ENCODE results near the gene XPR1.
"Not testable (repeated sequence)": the region's sequence is repeated elsewhere in the genome, so short reads cannot be mapped to it uniquely, and the experiment has no call there.

Gene XPR1

DNA sequence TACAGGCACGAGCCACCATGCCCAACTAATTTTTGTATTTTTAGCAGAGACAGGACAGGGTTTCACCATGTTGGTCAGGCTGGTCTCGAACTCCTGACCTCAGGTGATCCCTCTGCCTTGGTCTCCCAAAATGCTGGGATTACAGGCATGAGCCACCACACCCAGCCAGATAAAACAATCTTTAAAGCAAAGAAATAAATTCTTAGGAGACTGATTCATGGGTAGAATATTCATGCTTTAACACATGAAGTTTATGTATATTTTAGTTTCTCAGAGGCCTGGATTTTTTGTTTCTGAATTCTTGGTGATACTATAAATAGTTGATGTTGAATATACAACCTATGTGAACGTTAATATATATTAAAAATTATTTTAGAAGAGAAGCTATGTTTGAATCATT is 153.5 kb downstream of the XPR1 start:
- Histone ChIP-seq H3K27ac (ENCODE audit: low read length) (no peak overlapping the region), H3K9ac (ENCODE audit: low read length in 2 of 2) (no peak overlapping the region), H3K9me3 (ENCODE audit: control insufficient read depth in 2 of 2, low read length in 2 of 2) (no peaks in the 10 kb centered on the region), H3K36me3 (ENCODE audit: control insufficient read depth in 2 of 2, insufficient read depth in 2 of 2, low read length in 2 of 2) (peaks cover 0 to 3% of the 10 kb centered on the region in 2 donors), H3K27me3 (ENCODE audit: control insufficient read depth in 1 of 2, insufficient read depth in 2 of 2, low read length in 2 of 2) (no peaks in the 10 kb centered on the region), H3K4me3 (ENCODE audit: low read length in 2 of 2) (no peak overlapping the region), H3K4me1 (ENCODE audit: control insufficient read depth, insufficient read depth, low read length) (no peaks in the 10 kb centered on the region)

DNA sequence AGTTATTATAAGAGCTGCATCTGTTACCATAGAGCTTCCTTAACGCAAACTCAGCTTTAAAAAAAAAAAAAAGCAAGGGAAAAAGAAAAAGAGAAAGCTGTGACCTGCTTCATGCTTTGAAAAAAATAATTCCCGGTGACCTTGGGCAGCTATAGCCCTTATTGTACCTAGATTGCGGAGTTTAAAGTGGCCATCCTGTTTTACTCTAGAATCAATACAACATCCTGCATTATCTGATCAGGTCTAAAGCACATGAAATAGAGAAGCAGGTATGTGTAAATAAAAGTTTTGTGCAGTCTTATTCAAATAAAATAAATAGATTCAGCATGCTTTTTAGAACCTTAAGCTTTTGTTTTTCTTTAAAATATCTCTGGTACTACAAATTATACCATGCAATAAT is 154.1 kb downstream of the XPR1 start:
- Histone ChIP-seq H3K27ac (ENCODE audit: low read length) (no peak overlapping the region), H3K9me3 (ENCODE audit: control insufficient read depth in 2 of 2, low read length in 2 of 2) (no peaks in the 10 kb centered on the region), H3K4me3 (ENCODE audit: low read length in 2 of 2) (no peak overlapping the region), H3K27me3 (ENCODE audit: control insufficient read depth in 1 of 2, insufficient read depth in 2 of 2, low read length in 2 of 2) (no peaks in the 10 kb centered on the region), H3K4me1 (ENCODE audit: control insufficient read depth, insufficient read depth, low read length) (no peaks in the 10 kb centered on the region), H3K9ac (ENCODE audit: low read length in 2 of 2) (no peak overlapping the region), H3K36me3 (ENCODE audit: control insufficient read depth in 2 of 2, insufficient read depth in 2 of 2, low read length in 2 of 2) (peaks cover 0 to 3% of the 10 kb centered on the region in 2 donors)

DNA sequence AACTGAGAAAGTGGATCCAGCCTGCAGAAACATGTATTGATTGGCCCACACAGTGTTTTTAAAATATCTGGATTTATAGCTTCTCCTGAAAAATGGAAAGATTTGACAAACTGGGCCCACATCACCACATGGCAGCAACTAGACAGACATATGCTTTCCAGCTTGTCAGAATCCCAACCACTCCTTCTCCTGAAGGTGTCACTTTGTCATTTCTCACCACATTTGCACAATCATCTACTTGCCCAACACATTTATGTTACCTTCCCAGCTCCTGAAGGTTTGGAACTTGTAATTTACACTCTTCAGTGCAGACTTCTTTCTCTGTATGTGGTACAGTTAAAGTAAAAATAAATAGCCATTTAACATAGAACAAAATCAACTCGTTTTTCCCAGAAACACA is 154.8 kb downstream of the XPR1 start:
- Histone ChIP-seq H3K36me3 (ENCODE audit: control insufficient read depth in 2 of 2, insufficient read depth in 2 of 2, low read length in 2 of 2) (peaks cover 0 to 3% of the 10 kb centered on the region in 2 donors), H3K27ac (ENCODE audit: low read length) (no peak overlapping the region), H3K4me1 (ENCODE audit: control insufficient read depth, insufficient read depth, low read length) (no peaks in the 10 kb centered on the region), H3K9ac (ENCODE audit: low read length in 2 of 2) (no peak overlapping the region), H3K27me3 (ENCODE audit: control insufficient read depth in 1 of 2, insufficient read depth in 2 of 2, low read length in 2 of 2) (no peaks in the 10 kb centered on the region), H3K4me3 (ENCODE audit: low read length in 2 of 2) (no peak overlapping the region), H3K9me3 (ENCODE audit: control insufficient read depth in 2 of 2, low read length in 2 of 2) (no peaks in the 10 kb centered on the region)

DNA sequence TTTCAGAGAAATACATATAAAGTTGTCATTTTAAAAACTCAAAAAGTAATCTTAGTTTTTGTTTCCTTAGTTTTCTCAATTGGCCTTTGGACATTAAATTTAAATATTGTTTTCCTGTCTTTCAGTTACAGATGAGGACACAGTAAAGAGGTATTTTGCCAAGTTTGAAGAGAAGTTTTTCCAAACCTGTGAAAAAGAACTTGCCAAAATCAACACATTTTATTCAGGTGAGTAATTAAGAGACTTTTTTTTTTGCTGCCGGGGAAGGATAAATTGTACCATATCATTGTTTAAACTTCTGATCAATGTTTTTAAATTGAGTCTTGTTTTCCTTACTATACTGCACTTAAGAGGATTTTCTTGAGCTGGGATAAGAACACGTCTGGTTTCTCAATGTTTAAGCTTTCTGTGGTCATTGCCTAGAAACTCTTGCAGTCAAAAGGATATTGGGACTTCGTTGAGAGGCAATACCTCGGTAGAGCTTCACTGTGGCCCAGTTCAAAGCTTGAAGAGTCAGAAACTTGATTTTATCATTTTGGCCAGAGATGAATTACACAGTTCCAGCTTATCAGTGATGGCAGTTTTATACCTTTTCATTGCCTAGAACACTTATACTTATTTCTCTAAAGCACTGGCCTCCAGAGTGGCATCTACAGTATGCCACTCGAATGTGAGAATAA is 155.9 kb downstream of the XPR1 start:
- H3K9me3 ChIP-seq (ENCODE audit: control insufficient read depth in 2 of 2, low read length in 2 of 2): no peaks in the 10 kb centered on the region
- H3K36me3 ChIP-seq (ENCODE audit: control insufficient read depth in 2 of 2, insufficient read depth in 2 of 2, low read length in 2 of 2): peaks cover 0 to 3% of the 10 kb centered on the region in 2 donors
- H3K27me3 ChIP-seq (ENCODE audit: control insufficient read depth in 1 of 2, insufficient read depth in 2 of 2, low read length in 2 of 2): no peaks in the 10 kb centered on the region
- H3K4me1 ChIP-seq (ENCODE audit: control insufficient read depth, insufficient read depth, low read length): no peaks in the 10 kb centered on the region
- no peak overlapping the region for H3K27ac ChIP-seq (ENCODE audit: low read length)
- H3K9ac ChIP-seq (ENCODE audit: low read length in 2 of 2): no peak overlapping the region
- H3K4me3 ChIP-seq (ENCODE audit: low read length in 2 of 2): no peak overlapping the region

DNA sequence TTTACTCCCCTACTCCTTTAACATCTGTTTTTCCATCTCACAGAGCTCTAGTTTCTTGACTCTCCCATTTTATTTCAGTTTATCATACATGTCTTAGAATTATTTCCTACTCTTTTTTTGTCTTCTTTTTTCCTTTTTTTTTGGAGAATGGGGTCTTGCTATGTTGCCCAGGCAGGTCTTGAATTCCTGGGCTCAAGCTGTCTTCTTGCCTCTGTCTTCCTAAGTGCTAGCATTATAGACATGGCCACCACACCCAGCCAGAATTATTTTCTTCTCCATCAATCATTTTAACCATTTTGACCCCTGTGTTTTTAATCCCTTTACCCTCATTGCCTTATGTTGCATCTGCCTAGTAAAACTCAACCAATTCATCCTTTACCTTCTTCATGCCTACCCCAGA is 157.6 kb downstream of the XPR1 start:
- Histone ChIP-seq H3K9ac (ENCODE audit: low read length in 2 of 2) (no peak overlapping the region), H3K27me3 (ENCODE audit: control insufficient read depth in 1 of 2, insufficient read depth in 2 of 2, low read length in 2 of 2) (no peaks in the 10 kb centered on the region), H3K4me1 (ENCODE audit: control insufficient read depth, insufficient read depth, low read length) (no peaks in the 10 kb centered on the region), H3K9me3 (ENCODE audit: control insufficient read depth in 2 of 2, low read length in 2 of 2) (no peaks in the 10 kb centered on the region), H3K36me3 (ENCODE audit: control insufficient read depth in 2 of 2, insufficient read depth in 2 of 2, low read length in 2 of 2) (peaks cover 0 to 3% of the 10 kb centered on the region in 2 donors), H3K27ac (ENCODE audit: low read length) (no peak overlapping the region), H3K4me3 (ENCODE audit: low read length in 2 of 2) (no peak overlapping the region)

DNA sequence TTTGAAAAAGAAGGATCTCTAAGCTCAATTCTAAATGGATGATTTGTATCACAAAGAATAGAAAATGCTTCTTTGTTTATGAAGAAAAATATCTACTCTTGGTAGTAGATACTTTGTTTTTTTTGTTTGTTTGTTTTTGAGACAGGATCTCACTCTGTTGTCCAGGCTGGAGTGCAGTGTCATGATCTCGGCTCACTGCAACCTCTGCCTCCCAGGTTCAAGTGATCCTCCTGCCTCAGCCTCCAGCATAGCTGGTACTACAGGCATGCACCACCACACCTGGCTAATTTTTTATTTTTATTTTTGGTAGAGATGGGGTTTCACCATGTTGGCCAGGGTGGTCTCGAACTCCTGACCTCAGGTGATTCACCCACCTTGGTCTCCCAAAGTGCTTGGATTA is 159.3 kb downstream of the XPR1 start:
- not testable (repeated sequence) for H3K9me3 ChIP-seq (ENCODE audit: control insufficient read depth in 2 of 2, low read length in 2 of 2); H3K4me3 ChIP-seq (ENCODE audit: low read length in 2 of 2); H3K36me3 ChIP-seq (ENCODE audit: control insufficient read depth in 2 of 2, insufficient read depth in 2 of 2, low read length in 2 of 2); H3K27me3 ChIP-seq (ENCODE audit: control insufficient read depth in 1 of 2, insufficient read depth in 2 of 2, low read length in 2 of 2); H3K4me1 ChIP-seq (ENCODE audit: control insufficient read depth, insufficient read depth, low read length); H3K9ac ChIP-seq (ENCODE audit: low read length in 2 of 2); H3K27ac ChIP-seq (ENCODE audit: low read length)

DNA sequence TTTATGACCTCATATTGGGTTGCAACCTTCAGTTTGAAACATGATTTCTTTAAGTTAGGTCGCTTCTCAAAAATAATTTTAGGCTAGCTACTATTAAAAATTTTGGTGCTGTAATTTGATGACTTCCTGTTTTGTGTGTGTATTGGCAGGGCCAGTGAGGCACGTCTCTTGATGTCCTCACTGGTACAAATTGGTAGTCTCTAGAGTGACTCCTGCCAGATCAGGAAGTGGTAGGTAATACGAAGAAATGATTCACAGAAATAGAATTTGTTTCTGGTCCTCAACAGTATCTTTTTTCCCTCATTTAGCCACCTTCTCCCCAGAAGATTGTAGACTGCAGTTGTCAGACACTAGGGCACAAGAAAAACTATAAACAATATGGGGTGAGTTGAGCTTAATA is 160.0 kb downstream of the XPR1 start:
- Histone ChIP-seq H3K4me3 (ENCODE audit: low read length in 2 of 2) (no peak overlapping the region), H3K9ac (ENCODE audit: low read length in 2 of 2) (no peak overlapping the region), H3K9me3 (ENCODE audit: control insufficient read depth in 2 of 2, low read length in 2 of 2) (no peaks in the 10 kb centered on the region), H3K27ac (ENCODE audit: low read length) (no peak overlapping the region), H3K4me1 (ENCODE audit: control insufficient read depth, insufficient read depth, low read length) (no peaks in the 10 kb centered on the region), H3K27me3 (ENCODE audit: control insufficient read depth in 1 of 2, insufficient read depth in 2 of 2, low read length in 2 of 2) (no peaks in the 10 kb centered on the region), H3K36me3 (ENCODE audit: control insufficient read depth in 2 of 2, insufficient read depth in 2 of 2, low read length in 2 of 2) (peaks cover 0 to 3% of the 10 kb centered on the region in 2 donors)

DNA sequence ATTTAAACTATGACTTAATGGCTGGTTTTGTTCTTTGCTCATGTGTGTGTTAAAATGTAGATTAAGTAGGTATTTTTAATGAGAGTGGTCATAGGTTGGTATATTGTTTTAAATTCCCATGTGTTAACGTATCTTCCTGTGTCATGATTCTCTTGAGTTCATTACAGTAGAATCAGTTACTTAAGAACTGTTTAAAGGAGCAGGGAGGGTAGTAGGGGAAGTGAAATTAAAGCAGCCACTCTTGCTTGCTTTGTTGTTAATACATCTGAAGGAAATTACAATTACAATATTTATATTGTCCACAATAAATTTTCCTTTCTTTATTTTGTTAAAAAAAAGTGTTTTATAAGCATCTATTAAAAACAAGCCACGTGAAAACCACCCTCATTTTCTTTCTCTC is 161.6 kb downstream of the XPR1 start:
- H3K9ac ChIP-seq (ENCODE audit: low read length in 2 of 2): no peak overlapping the region
- H3K9me3 ChIP-seq (ENCODE audit: control insufficient read depth in 2 of 2, low read length in 2 of 2): no peaks in the 10 kb centered on the region
- H3K4me3 ChIP-seq (ENCODE audit: low read length in 2 of 2): no peak overlapping the region
- H3K36me3 ChIP-seq (ENCODE audit: control insufficient read depth in 2 of 2, insufficient read depth in 2 of 2, low read length in 2 of 2): peaks cover 0 to 3% of the 10 kb centered on the region in 2 donors
- H3K4me1 ChIP-seq (ENCODE audit: control insufficient read depth, insufficient read depth, low read length): no peaks in the 10 kb centered on the region
- no peaks in the 10 kb centered on the region for H3K27me3 ChIP-seq (ENCODE audit: control insufficient read depth in 1 of 2, insufficient read depth in 2 of 2, low read length in 2 of 2)
- H3K27ac ChIP-seq (ENCODE audit: low read length): no peak overlapping the region

DNA sequence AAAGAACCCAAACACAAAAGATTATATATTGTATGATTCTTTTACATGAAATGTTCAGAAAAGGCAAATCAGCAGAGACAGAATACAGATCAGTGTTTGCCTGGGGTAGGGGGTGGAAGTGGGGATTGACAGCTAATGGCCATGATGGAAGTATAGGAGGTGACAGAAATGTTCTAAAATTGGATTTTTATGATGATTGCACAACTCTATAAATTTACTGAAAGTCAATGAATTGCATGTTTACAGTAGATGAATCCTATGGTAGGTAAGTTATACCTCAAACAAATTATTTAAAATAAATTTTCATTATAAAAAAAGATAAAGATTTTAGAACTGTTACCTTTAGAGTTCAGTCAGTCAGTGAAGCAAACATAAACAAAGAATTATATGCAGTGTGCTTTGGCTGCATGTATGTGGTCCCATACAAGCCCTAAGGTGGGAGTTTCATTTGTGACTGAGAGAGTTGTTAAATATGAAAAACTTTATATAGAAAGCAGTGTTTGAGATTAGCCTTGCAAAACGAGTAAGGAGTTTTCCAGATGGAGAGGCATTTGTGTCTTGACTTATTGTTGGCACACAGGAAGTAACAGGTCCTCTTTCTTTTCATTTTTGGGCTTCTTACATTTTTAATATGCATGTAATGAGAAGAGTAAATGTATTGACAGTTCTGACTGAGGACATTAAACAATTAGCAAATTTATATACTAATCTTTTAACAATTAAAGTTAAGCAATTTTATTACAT is 165.2 kb downstream of the XPR1 start:
- Histone ChIP-seq H3K4me1 (ENCODE audit: control insufficient read depth, insufficient read depth, low read length) (no peaks in the 10 kb centered on the region), H3K4me3 (ENCODE audit: low read length in 2 of 2) (no peak overlapping the region), H3K27me3 (ENCODE audit: control insufficient read depth in 1 of 2, insufficient read depth in 2 of 2, low read length in 2 of 2) (no peaks in the 10 kb centered on the region)

DNA sequence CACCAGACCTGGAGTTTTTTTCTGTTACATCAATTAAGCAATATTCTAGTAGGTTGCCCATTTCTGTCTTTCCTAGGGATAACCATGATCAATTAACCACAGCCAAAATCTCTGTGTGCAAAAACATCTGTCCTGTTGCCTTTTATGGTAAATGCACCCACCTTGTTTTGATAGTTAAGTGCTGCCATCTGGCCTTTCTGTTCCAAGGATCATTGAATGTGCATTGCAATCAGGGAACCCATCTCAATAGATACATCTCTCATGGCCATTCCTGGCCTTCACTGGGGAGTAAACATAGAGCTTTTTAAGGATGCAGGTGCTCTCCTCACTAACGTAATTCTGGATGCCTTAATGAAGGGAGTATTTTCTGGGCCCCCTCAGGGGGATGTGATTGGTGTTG is 169.1 kb downstream of the XPR1 start:
- no peak overlapping the region for H3K27ac ChIP-seq (ENCODE audit: low read length)
- no peaks in the 10 kb centered on the region for H3K9me3 ChIP-seq (ENCODE audit: control insufficient read depth in 2 of 2, low read length in 2 of 2)
- H3K36me3 ChIP-seq (ENCODE audit: control insufficient read depth in 2 of 2, insufficient read depth in 2 of 2, low read length in 2 of 2): no peaks in the 10 kb centered on the region
- no peak overlapping the region for H3K9ac ChIP-seq (ENCODE audit: low read length in 2 of 2)
- H3K27me3 ChIP-seq (ENCODE audit: control insufficient read depth in 1 of 2, insufficient read depth in 2 of 2, low read length in 2 of 2): no peaks in the 10 kb centered on the region
- H3K4me1 ChIP-seq (ENCODE audit: control insufficient read depth, insufficient read depth, low read length): no peaks in the 10 kb centered on the region
- no peak overlapping the region for H3K4me3 ChIP-seq (ENCODE audit: low read length in 2 of 2)

More for the DNA sequence above, 165.2 kb downstream of the XPR1 start:
- no peak overlapping the region for H3K9ac ChIP-seq (ENCODE audit: low read length in 2 of 2)
- no peak overlapping the region for H3K27ac ChIP-seq (ENCODE audit: low read length)
- H3K9me3 ChIP-seq (ENCODE audit: control insufficient read depth in 2 of 2, low read length in 2 of 2): no peaks in the 10 kb centered on the region
- H3K36me3 ChIP-seq (ENCODE audit: control insufficient read depth in 2 of 2, insufficient read depth in 2 of 2, low read length in 2 of 2): no peaks in the 10 kb centered on the region

DNA sequence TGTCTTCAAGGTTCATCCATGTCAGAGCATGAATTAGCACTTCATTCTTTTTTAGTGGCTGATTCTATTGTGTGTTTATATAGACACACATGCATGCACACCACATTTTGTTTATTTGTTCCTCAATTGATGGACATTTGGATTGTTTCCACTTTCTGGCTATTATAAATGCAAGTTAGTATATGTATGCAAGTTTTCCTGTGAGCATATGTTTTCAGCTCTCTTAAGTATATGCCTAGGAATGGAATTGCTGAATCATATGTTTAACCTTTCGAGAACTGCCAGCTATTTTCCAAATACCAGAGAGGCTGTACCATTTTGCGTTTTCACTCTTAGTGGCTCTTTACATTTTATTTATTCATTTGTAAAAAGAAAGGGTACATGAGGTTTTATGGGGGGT is 171.0 kb downstream of the XPR1 start:
- Histone ChIP-seq H3K27me3 (ENCODE audit: control insufficient read depth in 1 of 2, insufficient read depth in 2 of 2, low read length in 2 of 2) (no peaks in the 10 kb centered on the region), H3K27ac (ENCODE audit: low read length) (no peak overlapping the region), H3K4me3 (ENCODE audit: low read length in 2 of 2) (no peak overlapping the region), H3K36me3 (ENCODE audit: control insufficient read depth in 2 of 2, insufficient read depth in 2 of 2, low read length in 2 of 2) (peaks cover 0 to 6% of the 10 kb centered on the region in 2 donors), H3K4me1 (ENCODE audit: control insufficient read depth, insufficient read depth, low read length) (no peaks in the 10 kb centered on the region), H3K9me3 (ENCODE audit: control insufficient read depth in 2 of 2, low read length in 2 of 2) (no peaks in the 10 kb centered on the region), H3K9ac (ENCODE audit: low read length in 2 of 2) (no peak overlapping the region)
